Activated CD4-positive, alpha-beta T cell treated with anti-CD3 and anti-CD28 coated beads for 48 hours (primary cell): ENCODE measurements around the gene PLPP7.
A peak's percentile ranks its signal among the peaks of the same experiment; 100 is the strongest.
"Not testable (repeated sequence)": the region's sequence is repeated elsewhere in the genome, so short reads cannot be mapped to it uniquely, and the experiment has no call there.

Experiments
- DNase-seq: peaks from one replicate; pipeline ENCODE4 v3.0.0-alpha.2; 2020

The PLPP7 gene

DNA sequence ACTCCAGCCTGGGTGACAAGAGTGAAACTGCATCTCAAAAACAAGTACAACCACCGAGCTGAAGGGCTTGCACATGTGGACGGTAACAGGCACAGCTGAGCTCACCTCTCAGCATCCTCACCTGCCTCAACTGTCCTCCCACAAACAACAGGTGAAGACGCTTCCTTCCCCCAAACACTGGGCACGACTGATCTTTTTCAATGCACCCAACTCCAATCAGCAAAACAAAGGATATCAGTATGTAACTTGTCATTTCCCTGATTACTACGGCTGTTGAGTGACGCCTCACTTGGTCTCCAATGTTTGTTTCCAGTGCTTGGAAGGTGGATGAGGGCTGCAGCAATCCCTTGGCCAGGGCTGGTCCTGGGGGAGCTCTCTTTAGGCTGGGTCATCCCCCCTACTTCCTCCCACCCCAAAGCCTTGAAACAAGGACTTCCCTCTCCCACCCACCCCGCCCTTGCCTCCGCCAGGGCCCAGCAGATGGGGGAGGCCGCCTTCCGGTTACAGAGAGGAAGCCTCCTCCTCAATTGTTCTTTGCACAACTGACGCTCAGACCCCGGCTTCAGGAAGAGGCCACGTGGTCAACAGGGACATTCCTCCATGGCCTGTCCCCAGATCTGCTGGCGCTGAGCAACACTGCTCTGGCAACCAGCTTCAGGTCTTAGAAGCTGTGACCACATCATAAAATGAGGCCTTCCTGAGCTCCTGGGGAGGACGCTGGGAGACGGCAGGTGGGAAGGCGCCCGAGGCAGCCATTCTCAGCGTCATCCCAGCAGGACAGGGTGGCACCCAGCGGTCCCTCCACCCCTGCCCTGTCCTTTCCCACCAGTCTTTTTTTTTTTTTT lies 19.1 kb upstream of the PLPP7 start:
- DNase-seq = peak; percentile 67

DNA sequence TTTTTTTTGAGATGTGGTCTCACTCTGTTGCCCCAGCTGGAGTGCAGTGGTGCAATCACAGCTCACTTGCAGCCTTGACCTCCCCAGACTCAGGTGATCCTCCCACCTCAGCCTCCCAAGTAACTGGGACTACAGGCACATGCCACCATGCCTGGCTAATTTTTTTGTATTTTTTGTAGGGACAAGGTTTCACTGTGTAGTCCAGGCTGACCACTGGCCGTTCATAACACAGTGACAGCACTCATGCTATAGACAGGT lies 18.6 kb upstream of the PLPP7 start:
- not testable (repeated sequence) for DNase-seq

DNA sequence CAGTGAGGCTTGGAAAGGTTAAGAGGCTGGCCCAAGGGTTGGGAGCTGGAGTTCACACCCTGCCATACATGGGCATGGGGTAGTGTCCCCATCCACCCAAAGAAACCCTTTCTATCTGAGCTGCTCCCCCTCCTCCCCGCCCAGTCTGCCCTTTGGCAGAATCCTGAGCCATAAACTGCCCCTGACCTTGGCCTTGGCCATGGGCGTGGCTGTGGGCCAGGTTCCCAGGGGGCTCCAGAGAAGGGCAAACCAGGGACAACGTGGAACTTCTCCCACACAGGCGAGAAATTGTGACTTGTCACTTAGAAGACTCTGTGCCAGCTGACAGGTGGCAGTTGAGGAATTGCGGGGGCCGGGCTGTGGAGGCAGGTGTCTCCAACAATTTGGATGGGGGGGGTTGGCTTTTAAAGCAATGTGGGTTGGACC lies 18.0 kb upstream of the PLPP7 start:
- DNase-seq = peak; percentile 32

DNA sequence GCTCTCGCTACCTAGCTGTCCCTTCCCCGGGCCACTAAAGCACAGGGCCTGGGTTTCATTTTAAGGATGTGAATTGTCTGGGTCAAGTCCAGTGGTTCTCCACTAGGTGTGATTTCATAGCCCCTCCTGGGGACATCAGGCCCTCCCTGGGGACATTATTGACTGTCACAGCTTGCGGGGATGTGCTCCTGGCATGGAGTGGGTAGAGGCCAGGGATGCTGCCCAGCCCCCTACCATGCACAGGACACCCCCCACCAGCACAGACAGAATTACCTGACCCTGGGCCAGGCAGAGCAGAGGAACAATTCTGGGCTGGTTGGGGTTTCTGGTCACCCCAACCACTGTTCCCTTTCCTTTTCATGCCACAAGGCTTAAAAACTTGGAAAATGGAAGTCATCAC lies 17.3 kb upstream of the PLPP7 start:
- no peak for DNase-seq

DNA sequence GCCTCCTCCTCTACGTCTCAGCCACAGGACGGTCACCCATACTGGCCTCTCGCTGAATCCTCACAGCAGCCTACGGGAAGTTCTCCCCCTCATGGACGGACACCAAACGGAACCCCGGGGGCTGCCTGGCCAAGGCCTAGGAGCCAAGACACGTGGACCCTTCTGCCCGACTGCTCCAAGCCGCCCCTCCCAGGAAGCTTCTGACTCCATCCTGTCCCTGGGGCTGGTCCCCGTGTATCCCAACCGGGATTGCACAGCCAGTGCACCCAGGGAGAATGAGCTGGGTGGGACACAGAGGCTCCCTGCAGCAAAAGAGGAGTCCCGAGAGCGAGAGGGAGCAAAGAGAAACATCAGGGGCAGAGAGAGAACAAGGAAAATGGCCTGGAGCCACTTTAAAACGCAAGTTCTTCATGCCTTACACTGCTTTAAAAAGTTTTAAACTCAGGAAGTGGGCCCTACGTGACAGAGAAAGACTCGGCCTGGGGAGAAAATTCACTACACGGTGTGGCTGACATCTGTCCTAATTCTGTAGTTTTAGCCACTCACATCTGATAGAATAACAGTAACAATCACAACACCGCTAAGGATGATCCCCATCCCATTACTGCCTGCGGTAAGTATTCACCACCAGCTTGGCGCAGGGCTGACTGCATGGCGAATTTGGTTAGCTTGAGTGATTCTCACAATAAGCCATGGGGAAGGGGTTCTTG lies 16.2 kb upstream of the PLPP7 start:
- peak; percentile 48 for DNase-seq

DNA sequence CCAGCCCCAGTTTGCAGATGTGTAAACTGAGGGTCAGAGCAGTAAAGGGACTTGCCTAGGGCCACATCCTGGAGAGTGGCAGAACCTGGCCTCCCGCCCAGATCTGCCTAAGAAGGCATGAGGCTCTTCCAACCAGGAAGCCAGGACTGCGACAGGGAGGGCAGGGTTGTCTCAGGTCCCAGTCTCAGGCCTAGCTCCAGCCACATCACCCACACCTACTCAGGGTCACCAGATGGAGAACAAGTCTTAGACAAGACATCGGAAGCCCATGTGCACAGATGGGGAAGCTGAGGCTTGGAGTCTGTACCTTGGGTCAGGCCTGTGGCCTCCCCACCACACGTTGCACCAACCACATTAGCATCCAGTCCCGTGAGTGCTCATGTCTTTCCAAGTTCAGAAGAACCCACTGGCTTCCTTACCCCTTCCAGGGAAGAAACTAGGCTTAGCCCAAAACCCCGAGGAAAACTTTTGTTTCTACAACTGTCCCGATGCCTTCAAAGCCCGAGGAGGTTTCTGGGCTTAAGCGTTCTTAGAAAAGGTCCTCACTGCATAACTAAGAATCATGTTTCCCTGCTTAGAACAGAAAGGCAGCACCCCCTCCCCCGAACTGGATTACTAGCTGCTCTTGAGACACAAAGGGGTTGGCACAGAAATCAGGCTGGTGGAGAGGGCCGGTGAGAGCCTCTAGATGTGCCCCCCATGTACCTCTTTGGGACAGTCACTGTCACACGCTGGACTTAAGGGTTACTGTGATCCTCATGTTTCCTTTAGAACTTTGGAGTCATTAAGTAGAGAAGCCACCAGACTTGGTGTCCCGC lies 15.5 kb upstream of the PLPP7 start:
- DNase-seq = peak; percentile 41

DNA sequence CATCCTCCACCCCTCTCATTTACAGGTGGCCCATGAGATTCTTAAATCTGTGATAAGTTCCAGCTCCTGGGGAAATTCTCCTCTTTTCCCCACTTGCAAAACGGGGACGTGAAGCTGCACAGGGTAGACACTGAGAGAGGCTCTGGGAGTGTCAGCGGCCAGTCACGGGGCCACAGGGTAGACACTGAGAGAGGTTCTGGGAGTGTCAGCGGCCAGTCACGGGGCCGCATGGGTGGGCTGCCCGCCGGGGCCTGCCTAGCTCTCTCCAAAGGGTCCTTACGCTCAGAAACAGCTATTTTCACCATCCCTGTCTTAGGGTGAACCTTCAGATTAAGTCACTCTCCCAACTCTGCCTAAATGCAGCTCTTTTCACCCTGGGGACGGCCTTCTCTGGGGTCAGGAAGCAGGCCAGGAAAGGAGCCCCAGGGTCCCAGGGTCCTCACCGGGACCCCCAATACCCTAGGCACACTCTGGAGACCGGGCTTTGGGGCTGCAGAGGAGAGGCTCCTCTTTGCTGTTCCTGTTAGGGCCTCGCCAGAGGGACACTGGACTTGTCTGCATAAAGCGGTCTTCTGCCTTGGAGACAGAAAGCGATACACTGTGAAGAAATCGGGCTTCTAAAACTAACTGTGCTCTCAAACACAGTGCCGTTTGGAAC lies 14.7 kb upstream of the PLPP7 start:
- DNase-seq = peak; percentile 49

DNA sequence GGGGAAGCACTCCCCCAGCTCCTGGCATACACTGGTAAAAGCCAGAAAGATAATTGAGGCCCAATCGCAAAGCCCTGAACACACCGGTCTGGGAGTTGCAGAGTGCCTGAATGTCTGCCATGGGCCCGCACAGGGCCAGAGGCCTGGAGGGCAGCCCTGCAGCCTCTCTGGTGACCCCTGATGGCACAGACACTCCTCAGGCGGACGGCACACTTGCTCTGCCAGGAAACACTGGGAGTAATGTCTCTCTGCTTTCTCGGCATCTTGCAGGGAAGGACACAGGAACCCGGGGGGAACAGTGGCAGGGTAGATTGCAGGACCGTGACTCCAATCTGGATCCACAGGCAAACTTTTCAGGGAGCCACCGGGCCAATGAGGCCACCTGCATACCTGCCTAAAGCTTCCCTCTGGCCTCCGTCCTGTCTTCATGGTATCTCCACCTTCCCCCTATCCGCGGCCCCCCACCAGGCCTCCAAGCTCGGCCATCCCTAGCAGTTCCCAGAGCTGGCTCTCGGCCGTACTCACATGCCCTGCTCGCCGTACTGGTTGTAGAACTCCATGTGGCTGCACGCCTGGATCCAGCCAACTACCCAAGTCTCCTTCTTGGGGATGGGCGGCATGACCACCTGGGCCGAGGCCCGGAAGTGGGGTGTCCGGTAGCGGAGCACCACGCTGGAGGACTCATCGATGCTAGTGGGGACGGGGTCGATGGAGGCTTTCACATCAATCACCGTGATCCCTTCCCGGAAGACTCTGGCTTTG lies 14.0 kb upstream of the PLPP7 start:
- peak; percentile 54 for DNase-seq

DNA sequence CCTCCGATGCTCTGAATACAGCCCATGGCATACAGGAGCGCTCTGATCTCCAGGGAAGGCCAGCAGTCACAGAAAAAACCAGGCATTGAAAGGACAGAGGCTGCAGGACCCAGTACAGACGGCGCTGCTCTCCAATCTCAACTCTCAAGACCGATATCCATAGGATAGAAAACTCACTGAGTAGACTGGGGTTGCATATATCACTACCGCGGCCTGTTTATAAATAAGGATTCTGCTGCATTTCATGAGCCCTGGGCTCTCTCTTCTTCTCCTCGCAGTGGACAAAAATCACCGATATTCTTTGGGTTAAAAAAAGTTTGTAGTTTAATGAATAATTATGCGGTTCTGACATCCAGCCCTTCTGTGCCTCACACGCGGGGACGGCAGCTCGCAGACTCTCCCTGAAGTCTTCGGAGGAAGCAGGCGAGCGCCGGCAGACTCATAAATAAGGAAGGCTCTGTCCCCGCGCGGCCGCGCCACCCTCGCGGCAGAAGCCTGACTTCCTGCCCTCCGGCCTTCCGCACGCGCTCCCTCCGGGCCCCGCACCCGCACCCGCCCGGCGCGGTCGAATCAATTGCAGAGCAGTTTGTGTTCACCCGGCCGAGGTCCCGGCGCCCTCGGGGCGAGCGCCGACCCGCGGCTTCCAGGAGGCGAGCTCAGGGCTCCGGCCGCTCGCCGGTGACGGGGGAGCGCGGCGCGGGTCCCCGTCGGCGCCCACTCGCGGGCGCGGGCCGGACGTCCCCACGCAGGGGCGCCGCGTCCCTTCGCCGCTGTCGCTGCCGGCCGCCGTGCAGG lies 13.2 kb upstream of the PLPP7 start, which contains the start of gene FAM78A:
FAM78A (minus strand) TSS at position 417 of the 795 bp plus-strand sequence; CDS start at position 86, 331 bp downstream.
- peak; percentile 69 for DNase-seq

DNA sequence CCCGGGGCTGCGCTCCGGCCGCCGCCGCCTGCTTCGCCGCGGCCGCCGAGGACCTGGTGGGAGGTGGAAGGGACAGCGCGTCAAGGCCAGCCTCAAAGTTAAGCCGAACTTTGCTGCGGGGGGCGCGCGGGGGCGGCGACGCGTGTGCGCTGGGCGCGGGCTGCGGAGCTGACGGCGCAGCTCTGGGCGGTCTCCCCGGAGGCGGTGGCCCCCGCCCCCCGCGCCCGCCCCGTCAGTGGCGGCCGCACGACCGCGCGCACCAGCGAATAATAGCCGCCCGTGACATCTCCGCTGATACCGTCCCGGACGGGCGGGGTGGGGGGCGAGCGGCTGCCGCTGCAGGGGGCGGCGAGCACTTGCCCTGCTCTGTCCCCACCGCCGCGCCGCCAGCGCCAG lies 12.6 kb upstream of the PLPP7 start:
- DNase-seq = peak; percentile 51

DNA sequence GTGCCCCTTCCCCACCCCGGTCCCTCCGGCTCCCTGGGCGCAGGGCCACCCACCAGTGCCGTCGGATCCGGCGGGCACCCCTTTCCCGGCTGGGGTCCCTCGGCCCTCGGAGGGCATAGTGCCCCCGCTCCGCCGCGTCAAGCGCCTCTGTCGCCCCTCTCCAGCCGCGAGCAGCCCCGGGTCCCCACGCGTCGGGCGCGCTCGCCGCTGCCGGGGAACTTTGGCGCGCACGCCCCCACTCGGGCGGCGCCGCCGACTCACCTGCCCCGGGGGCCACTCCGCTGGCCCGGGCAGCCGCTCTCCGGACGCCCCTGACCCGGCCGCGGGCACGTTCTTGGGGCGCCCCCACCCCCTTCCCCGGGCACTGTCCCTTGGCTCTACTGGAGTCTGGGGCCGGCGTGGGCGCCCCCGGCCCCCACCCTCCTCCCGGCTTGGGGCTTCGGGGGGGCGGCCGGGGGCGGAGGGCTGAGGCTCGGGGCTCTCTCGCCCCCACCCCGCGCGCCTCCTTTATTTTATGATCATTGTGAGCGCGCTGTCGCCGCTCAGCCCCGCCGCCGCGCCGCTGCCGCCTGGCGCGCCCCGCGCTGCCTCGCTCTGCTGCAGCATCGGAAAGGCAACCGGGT lies 12.1 kb upstream of the PLPP7 start:
- peak; percentile 37 for DNase-seq

DNA sequence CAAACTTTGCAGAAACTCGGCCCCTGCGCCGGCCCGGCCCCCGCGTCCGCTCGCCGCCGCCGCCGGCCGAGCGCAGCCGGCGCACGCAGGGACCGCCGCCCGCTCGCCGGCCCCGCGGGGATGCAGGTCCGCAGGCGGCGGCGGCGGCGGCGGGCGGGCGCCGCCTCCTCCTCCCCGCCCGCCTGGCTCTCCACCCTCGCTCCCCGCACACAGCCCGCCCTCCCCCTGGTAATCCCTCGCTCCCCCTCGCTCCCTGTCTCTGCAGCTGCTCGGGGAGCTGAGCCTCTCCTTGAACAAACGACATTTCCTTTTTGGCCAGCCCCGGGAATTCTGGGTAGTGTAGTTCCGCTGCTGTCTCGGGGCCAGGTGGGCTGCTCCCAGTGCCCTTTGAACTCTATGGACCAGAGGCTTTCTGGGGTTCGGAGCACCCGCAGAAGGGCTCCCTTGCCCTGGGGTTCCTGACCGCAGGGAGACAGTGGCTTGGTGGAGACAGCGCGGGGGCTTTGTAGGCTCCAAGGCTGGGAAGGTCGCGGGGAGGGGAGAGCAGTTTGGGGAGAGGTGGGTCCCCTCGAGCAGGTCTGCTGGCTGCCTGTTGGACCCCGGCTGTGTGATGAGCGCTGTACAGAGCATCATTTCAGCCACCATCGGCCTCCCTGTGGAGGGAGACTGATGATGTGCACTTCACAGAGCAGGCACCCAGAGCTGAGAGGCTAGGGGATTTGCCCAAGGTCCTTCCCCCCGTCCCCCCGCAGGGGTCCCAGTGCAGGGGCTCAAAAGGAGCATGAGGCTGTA lies 11.4 kb upstream of the PLPP7 start:
- peak; percentile 82 for DNase-seq

DNA sequence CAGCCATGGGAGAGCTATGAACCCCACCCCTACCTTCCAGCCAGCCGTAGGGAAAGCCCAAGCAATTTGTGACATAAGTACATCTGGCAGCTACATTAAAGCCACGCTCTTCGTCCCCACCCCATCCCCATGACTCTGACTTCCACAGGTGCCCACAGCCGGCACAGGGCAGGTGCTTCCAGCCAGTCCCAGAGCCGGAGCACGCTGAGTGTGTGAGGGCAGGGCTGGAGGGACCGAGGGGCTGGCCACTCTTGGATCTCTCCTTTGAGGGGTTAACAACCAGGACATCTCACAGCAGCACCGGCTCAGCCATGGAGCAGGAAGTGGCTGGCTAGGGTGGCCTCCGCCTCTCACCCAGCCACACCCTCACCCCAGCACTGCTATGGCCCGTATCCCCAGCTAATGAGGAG lies 10.8 kb upstream of the PLPP7 start:
- no peak for DNase-seq

DNA sequence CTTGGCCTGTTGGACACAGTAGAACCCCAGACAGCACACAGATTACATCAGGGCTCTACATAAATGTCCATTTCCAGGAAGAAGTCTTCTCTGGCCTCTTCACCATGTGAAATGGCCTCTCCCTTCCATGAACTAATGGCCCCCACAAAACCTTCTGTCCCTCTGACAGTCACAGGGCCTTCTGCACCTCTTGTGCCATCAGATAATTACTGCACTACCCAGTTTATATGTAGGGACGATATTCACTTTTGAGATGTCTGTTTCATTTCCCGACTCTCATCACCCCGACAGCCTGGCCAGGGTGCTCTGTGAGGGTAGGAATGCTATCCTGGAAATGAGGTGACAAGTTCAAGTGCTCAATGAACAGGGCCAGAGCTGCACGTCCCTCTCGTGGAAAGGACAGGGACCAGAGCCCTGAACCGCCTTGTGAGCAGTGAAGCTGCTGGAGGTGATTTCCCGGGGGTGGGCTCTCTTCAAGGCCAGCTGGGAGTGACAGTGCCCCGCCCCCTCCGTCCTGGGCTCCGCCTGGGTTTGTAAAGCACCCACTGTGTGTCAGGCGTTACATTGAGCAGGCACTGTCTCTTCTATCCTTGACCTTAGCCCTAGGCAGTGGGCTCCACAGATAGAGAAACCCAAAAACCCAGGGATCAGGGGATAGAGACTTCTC lies 10.2 kb upstream of the PLPP7 start:
- no peak for DNase-seq

DNA sequence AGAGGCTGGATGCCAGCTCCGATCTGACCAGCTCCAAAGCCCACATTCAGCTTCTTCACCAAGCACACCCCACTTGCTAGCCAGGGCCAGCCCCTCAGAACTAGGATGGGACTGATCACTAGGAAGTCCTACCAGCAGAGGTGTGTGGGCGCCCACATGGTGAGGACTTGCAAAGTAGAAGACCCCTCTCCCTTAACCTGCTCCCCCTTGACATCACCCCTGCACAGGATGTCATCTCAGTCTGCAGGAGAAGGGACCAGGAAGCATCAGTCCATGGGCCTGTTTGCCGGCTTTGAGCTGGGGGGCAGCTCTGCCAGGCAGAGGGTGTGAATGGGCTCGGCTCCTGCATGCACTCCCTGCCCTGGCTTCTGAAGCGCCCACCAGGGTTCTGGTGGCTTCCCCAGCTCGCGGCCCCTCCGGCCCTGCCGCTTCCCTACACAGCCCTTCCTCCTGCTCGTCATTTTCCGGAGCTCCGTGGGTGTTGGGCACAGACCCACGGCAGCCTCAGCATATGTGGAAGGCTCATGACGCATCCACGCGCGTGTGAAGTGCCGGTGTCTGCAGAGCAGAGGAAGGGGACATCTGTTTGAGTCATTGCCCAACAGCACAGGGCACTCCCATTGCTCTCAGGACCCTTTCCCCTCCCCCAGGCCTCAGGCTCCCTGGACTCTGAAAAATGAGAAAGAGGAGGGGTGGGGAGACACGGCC lies 9.5 kb upstream of the PLPP7 start:
- DNase-seq = no peak

DNA sequence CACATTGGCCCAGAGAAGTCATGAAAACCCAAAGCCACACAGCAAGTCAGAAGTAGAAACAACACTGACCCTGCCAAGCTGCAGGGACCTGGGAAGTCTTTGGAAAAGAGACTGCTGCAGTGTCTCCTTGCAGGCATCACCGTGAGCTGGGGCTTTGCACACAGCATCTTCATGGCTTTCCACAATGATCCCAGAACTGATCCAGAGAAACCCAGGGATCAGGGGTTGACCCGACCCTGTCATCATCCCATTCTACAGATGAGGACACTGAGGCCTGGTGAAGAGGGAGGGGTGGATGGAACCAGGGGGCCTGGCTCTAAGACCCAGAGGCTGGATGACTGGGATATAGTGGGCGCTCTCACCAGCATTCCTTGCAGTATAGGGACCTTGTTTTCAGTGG lies 8.9 kb upstream of the PLPP7 start:
- DNase-seq = no peak

DNA sequence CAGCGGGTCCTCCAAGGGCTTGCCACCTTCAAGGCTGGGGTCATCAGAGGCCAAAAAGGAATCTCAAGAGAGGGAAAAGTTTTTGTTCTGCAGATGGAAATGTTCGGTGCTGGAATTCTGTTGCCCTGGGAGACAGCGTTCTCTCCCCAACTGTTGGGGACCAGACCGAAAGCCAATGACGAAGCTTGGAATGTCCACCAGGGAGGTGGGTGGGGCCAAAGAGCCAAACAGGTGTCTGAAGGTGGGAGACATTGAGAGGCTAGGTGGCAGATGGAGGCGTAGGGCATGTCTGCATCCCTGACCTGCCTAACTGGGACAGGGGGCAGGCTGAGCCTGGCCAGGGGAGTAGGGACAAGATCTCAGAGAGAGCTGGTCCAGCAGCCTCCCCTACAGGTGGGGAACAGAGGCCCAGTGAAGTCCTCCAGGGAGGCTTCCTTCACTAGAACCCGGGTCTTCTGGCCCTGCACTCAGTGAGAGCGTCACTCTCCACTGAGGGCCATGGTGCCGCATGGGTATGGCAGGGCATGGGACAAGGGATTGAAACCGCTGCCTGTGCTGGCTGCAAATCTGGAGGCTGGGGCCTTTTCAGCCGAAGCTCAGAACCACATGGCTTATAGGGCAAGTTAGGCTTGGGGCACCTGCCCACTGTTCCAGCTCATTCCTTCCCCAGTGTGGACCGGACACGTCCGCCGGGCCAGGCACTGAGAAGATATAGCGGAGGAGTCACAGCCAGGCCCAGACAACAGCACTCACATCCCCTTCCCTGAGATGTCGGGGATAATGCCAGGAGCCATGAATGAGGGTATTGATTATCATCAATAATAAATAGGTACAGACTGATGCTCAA lies 8.2 kb upstream of the PLPP7 start:
- DNase-seq = no peak

DNA sequence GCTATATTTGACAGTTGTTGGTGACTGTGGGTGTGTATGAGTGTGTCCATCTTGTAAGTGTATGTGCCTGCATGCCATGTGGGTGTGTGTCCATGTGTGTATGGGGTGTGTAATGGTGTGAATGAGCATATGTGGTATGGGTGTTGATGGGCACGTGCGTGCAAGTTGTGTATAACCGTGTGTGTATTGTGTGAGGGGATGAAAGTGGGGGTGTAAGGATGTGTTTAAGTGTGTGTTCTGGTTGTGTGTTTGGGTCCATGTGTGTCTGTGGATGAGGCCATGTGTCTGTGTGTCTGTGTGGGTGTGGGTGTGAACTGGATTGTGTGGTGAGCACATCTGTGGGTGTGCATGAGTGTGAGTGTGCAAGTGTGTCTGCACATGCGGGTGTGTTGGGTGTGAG lies 7.3 kb upstream of the PLPP7 start:
- no peak for DNase-seq
